Jurkat, Clone E6-1 (cell line): ENCODE results near the gene KCNK5. TPM values are rescaled to one million over a fixed set of nuclear protein-coding genes. Genes with fewer than 3 reads are reported as not detected.

ENCODE experiments used
- DNase-seq: peaks from one replicate; pipeline ENCODE4 v3.0.0-alpha.2; 2011; ENCODE audit warnings: low read depth, low spot score
- H3K4me3 ChIP-seq: 2 replicates; pipeline ENCODE4 v1.5.1; 2011; ENCODE audit warnings: mild to moderate bottlenecking, low read length, control low read depth, moderate library complexity
- polyA plus RNA-seq: library from polyadenylated mRNA; unstranded; fragments of >200 nt; gene quantifications from one replicate; pipeline ENCODE4 v1.2.1, GENCODE V29; 2012; ENCODE audit warnings: missing spikeins; ENCODE audit not compliant: insufficient read length, insufficient read depth

The KCNK5 gene
- polyA plus RNA-seq = 16.3 TPM

- peak; percentile 78 for DNase-seq
- H3K4me3 ChIP-seq = peak within 1 kb of the TSS; percentile 71
These were observed at the start of gene KCNK5 for GRCh38 chr6:39228992-39229767. Gene KCNK5, minus strand, starts transcription at chr6:39229475. Its CDS starts 364 bp downstream, at chr6:39229111.

- H3K4me3 ChIP-seq = no peak overlapping the region
- no peak for DNase-seq
These were observed 47.2 kb upstream of the KCNK5 start for GRCh38 chr6:39276379-39276995.

- H3K4me3 ChIP-seq = no peak overlapping the region
- DNase-seq = no peak
These were observed 45.6 kb upstream of the KCNK5 start for GRCh38 chr6:39274903-39275302.

- no peak overlapping the region for H3K4me3 ChIP-seq
- DNase-seq = no peak
These were observed 45.2 kb upstream of the KCNK5 start for GRCh38 chr6:39274471-39274870.

- no peak for DNase-seq
- no peak overlapping the region for H3K4me3 ChIP-seq
These were observed 44.1 kb upstream of the KCNK5 start for GRCh38 chr6:39273406-39273821.

- H3K4me3 ChIP-seq = no peak overlapping the region
- no peak for DNase-seq
These were observed 40.7 kb upstream of the KCNK5 start for GRCh38 chr6:39269961-39270360.

- DNase-seq = no peak
- H3K4me3 ChIP-seq = no peak overlapping the region
These were observed 39.4 kb upstream of the KCNK5 start for GRCh38 chr6:39268721-39269120.

- no peak overlapping the region for H3K4me3 ChIP-seq
- peak; percentile 42 for DNase-seq
These were observed 38.9 kb upstream of the KCNK5 start for GRCh38 chr6:39268171-39268570.

- H3K4me3 ChIP-seq = no peak overlapping the region
- DNase-seq = no peak
These were observed 37.6 kb upstream of the KCNK5 start for GRCh38 chr6:39266782-39267355.

GRCh38 chr6:39266375-39266774 lies 37.1 kb upstream of the KCNK5 start:
- no peak for DNase-seq
- H3K4me3 ChIP-seq = no peak overlapping the region

GRCh38 chr6:39263303-39264037 lies 34.2 kb upstream of the KCNK5 start:
- peak; percentile 20 for DNase-seq
- no peak overlapping the region for H3K4me3 ChIP-seq

- no peak overlapping the region for H3K4me3 ChIP-seq
- DNase-seq = no peak
These were observed 32.5 kb upstream of the KCNK5 start for GRCh38 chr6:39261751-39262150.

- no peak for DNase-seq
- H3K4me3 ChIP-seq = no peak overlapping the region
These were observed 31.7 kb upstream of the KCNK5 start for GRCh38 chr6:39260953-39261352.

GRCh38 chr6:39260456-39260855 lies 31.2 kb upstream of the KCNK5 start:
- no peak for DNase-seq

GRCh38 chr6:39256294-39256940 lies 27.1 kb upstream of the KCNK5 start:
- DNase-seq = peak; percentile 4
- no peak overlapping the region for H3K4me3 ChIP-seq

More at GRCh38 chr6:39260456-39260855, 31.2 kb upstream of the KCNK5 start:
- no peak overlapping the region for H3K4me3 ChIP-seq

- DNase-seq = no peak
- H3K4me3 ChIP-seq = no peak overlapping the region
These were observed 25.8 kb upstream of the KCNK5 start for GRCh38 chr6:39254999-39255535.

- H3K4me3 ChIP-seq = no peak overlapping the region
- no peak for DNase-seq
These were observed 22.1 kb upstream of the KCNK5 start for GRCh38 chr6:39251406-39251805.

- H3K4me3 ChIP-seq = no peak overlapping the region
- DNase-seq = no peak
These were observed 21.2 kb upstream of the KCNK5 start for GRCh38 chr6:39250507-39250906.

- DNase-seq = no peak
- H3K4me3 ChIP-seq = no peak overlapping the region
These were observed 20.0 kb upstream of the KCNK5 start for GRCh38 chr6:39249278-39249677.
